HG03060 (cell line): ENCODE results near the gene HJV.

Experiments
- ATAC-seq: cut with Tn5 transposase; IDR thresholded peaks from one replicate; pipeline ENCODE4 v1.9.1; 2021; ENCODE audit warnings: low read depth, moderate number of reproducible peaks; ENCODE audit not compliant: unreplicated experiment

Gene HJV

GRCh38 chr1:145978854-145979745 is 42.4 kb downstream of the HJV start:
- ATAC-seq, result peak; percentile 80

- ATAC-seq, result no peak
Observed at GRCh38 chr1:145978471-145978853, 43.1 kb downstream of the HJV start.

DNA sequence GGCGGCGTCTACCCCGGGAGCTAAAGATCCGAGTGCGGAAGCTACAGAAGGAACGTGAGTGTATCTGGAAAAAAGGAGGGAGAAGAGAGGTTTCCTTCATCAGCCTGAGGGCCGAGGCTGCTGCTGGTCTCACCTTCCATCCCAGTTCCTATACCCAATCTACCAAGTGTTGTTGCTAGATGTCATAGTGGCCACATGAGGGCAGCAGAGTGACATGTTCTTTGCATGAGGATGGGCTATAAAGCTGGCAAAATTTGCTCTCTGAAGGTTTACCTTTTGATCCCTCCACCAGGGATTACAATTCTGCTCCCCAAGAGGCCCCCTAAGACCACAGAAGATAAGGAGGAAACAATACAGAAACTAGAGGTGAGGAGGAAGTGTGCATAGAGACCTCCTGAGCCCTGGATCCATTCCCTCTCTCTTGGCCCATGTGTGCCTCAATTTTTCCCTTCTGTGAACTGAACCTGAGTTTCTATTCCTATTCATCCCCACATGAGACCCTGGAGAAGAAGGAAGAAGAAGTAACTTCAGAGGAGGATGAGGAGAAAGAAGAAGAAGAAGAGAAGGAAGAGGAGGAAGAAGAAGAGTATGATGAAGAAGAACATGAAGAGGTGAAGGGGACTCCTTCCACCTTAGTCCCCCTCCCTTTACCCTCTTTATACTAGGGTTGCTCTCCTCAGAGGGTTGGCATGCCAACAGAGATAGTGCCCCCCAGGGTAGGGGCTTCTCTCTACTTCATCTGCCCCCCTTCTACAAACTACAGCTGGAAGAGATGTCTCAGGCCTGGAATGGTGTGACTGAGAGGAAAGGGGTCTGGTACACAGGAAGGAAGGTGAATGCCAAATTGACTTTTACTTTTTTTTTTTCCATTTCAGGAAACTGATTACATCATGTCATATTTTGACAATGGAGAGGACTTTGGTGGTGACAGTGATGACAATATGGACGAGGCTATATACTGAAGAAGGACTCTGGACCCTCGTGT is 43.8 kb downstream of the HJV start:
- no peak for ATAC-seq

GRCh38 chr1:145977016-145977415 is 44.5 kb downstream of the HJV start:
- no peak for ATAC-seq

DNA sequence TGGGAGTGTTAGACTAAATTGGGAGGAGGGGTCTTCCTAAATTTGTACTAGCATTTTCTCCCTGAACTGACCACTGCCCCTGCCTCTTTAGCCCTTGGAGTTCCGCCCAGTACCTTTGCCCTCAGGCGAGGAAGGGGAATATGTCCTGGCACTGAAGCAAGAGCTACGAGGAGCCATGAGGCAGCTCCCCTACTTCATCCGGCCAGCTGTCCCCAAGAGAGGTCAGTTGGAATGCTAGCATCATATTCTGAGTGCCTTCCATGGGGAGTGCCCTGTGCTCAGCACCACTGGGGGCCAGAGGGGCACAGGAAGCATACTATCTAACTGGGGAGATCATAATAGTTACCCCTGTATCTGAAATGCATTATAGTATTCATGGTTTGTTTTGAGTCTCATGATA is 46.3 kb downstream of the HJV start:
- ATAC-seq, result no peak

DNA sequence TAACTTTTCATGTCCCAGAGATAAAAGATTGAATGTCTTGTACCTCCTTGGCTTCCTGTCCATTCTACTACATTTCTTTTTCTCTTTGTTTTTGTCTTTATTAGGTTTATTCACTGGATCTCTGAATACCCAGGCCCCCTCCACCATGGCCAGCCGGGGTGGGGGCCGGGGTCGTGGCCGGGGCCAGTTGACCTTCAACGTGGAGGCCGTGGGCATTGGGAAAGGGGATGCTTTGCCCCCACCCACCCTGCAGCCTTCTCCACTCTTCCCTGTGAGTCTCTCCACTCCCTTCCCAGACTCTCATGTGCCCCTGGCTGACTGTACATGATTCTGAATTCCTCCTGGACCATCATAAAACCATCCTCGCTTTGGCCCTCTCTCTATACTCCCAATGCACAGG is 46.8 kb downstream of the HJV start:
- ATAC-seq, result no peak

DNA sequence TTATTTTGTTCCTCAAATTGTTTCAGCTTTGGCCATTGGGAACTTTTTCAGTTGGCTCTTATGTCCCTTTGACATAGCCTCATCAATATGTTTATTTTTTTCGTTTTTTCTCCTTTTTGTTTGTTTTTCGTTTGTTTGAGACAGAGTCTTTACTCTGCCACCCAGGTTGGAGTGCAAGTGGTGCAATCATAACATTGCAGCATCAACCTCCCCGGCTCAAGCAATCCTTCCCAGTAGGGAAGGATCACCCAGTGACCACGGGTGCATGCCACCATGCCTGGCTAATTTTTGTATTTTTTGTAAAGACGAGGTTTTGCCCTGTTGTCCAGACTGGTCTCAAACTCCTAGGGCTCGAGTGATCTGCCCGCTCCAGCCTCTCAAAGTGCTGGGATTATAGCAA is 49.0 kb downstream of the HJV start:
- no peak for ATAC-seq
